LHCN-M2 (cell line): ENCODE results near the gene DEAF1. TPM values are rescaled to one million over a fixed set of nuclear protein-coding genes. Genes with fewer than 3 reads are reported as not detected.
A peak's percentile ranks its signal among the peaks of the same experiment; 100 is the strongest.
"Not testable (repeated sequence)": the region's sequence is repeated elsewhere in the genome, so short reads cannot be mapped to it uniquely, and the experiment has no call there.

Source experiments
- DNase-seq: peaks from one replicate; pipeline ENCODE4 v3.0.0-alpha.2; 2012; ENCODE audit warnings: low read depth
- total RNA-seq: library from RNA; depleted of rRNA; stranded (reverse); fragments of >200 nt; gene quantifications from 2 replicates; pipeline ENCODE4 v1.2.3, GENCODE V29; 2014

Gene DEAF1
- total RNA-seq, 1 experiment from 2014 or later: 39.4 TPM

DNA sequence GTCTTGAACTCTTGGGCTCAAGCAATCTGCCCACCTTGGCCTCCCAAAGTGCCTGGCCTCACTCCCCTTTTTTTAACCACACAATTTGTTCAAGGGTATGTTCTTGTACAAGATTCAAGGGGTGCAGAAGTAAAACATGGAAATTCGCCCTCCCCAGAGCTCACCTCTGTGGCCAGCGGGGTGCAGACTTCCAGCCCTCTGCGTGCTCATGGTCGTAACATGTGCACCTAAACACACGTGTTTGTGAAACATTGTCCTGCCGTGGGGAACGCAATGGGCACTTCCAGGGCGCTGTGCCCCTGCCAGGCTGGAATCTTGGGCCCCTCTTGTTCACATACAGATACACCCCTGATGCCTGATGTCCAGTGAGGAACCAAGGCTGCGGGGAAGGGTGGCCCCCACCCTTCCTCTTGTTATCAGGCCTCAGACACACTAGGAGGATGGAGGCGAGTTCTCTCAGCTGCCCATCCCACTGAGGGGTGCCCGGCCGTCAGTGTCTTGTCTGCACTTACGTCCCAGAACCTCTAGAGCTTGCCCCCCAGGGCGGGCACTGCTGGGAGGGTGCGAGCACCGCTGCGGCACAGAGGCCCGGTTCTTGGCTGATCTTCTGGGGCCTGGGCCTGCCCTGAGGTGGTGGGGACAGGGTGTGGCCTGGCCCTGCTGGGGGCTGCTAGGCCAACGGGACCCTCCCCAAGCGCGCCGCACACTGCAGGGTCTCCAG lies 6.9 kb upstream of the DEAF1 start:
- DNase-seq: no peak

DNA sequence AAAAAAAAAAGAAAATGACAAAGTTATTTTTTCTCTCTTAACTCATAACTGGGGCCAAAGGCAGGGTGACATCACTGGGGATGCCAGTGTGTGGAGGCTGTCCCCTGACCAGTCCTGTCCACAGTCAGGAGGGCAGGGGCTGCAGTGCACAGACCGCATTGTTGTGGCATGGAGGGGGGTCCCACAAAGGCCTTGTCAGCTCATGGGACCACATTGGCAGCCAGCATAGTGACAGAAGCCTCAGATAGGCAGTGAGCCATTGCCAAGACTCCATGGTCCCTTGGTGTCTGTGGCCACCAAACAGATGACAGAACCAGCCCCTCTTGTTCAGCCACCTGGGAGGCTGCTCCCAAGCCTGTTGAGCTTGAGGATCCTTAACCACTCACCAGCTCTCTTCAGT lies 4.7 kb upstream of the DEAF1 start:
- DNase-seq: no peak

DNA sequence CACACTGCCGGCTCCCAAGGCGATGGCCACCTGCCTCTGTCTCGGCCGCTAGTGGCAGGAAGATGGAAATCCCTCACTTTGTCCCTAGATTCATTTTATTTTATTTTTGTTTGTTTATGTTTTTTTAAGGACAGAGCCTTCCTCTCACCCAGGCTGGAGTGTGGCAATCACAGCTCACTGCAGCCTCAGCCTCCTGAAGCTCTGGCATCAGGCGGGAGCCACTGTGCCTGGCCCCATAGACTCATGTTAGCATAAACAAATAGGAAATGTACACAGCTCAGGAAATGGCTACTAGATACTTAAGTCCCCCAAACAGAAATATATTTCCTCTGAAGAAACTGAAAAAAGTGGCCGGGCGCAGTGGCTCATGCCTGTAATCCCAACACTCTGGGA lies 4.1 kb upstream of the DEAF1 start:
- no peak for DNase-seq

DNA sequence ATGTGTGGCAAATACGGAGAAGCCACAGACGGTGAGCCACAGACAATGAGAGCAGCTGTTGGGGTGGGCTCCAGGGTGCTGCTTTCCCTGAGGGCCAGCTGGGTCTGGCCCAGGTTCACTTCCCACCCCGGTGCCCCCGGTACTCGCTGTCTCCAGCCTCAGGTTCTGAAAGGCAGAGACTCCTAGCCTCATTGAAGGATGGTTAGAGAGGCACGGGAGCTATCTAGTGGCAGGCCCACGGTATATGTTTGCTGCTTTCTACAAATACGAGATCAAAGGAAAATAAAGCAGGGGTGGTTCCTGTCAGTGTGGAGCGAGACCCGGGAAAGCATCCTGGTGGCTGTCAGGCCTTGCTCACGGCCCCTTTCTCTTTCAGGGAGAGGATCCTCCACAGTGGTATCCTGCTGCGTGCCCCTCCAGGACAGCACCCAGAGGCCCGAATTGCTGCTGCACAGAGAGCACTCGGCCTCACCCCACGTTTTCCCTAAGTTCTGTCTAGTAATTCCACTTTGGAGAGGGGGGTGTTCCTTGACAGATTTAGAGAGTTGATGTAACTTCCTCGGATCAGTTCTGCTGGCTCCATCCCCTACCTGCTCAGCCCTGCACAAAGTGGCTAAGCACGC lies 3.6 kb upstream of the DEAF1 start:
- DNase-seq: no peak

DNA sequence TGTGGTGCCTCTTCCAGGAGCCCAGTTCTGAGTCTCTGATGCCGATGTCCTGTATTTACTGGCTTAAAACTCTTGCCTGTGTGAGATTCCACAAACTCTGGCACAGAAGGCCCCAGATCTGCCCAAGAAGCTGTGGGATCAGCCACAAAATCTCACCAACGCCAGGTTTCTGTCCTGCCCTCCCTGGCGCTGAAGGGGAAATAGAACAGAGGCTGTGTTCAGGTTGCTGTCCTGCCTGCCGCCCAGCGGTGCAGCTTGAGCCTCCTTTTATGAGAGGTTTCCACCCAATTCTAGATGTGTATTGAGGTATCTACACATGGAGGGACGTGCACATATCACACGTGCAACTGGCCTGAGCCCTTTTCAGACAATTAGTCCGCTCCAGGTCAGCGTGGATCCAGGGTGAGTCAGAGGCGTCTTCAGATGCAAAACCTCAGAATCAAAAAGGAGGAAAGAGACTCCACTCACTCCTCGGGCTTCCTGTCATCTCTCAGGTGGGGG lies 2.8 kb upstream of the DEAF1 start:
- DNase-seq: peak; percentile 72

DNA sequence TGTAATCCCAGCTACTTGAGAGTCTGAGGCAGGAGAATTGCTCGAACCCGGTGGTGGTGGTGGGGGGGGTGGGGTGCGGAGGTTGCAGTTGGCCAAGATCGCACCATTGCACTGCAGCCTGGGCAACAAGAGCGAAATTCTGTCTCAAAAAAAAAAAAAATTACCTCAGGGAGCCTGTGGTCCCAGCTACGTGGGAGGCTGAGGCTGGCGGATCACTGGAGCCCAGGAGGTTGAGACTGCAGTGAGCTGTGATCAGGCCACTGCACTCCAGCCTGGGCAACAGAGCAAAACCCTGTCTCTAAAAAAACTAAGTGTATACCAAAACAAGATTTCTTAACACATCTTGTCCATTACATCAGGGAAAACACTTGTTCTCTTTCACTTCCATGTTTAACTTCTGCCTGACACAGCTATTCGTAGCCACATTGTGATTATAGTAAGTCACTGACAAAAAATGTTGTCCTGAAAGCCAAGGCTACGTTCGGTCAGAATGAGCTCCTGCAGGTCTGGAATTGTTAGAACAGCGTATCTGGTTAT lies 2.0 kb upstream of the DEAF1 start:
- peak; percentile 67 for DNase-seq

DNA sequence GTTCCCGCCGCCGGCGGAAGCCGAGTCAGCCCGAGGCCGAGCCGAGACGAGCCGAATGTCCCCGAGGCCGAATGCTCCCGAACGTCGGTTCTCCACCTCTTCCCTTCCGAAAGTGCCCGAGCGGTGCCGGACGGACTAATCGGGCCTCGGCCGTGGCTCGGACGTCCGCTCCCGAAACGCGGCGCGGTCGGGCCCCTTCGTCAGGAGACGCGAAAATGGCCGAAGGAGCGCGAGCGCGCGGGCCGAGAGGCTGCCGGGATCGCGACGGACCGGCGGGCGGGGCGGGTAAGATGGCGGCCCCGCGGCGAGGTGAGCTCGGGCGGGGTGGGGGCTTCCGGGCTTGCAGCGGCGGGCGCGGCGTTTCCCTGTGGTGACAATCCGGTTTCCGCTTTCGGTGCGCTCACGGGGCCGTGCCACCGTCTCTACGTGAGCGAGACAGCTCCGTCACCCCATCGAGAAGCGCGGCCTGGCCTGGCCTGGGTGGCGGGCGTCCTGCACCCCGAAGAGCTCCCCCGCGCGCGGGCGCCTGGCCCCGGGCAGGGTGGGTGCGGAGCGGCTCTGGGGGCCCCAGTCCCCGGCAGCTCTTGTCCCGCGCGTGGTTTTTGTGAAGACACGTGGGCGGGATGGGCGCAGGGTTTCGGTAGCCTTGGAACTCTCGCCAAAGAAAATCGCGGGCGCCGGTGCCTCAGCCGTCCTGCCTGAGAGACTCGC lies 671 bp upstream of the DEAF1 start, which contains the start of gene TMEM80:
Gene TMEM80, plus strand, starts transcription at position 279 of the 711 bp plus-strand sequence. Its CDS starts 12 bp downstream, at position 291.
- peak; percentile 97 for DNase-seq

DNA sequence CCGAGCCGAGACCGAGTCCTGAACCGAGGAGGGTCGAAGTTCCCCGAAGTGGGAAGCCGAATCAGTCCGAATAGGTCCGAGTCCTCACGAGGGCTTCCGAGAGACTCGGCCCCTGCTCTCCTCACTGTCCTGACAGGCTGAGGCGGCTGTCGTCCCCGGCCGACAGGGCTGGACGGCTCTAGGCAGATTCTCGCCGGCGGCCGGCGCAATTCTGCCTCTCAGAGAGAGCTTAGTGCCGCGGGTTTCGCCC lies 191 bp upstream of the DEAF1 start:
- DNase-seq: no peak

DNA sequence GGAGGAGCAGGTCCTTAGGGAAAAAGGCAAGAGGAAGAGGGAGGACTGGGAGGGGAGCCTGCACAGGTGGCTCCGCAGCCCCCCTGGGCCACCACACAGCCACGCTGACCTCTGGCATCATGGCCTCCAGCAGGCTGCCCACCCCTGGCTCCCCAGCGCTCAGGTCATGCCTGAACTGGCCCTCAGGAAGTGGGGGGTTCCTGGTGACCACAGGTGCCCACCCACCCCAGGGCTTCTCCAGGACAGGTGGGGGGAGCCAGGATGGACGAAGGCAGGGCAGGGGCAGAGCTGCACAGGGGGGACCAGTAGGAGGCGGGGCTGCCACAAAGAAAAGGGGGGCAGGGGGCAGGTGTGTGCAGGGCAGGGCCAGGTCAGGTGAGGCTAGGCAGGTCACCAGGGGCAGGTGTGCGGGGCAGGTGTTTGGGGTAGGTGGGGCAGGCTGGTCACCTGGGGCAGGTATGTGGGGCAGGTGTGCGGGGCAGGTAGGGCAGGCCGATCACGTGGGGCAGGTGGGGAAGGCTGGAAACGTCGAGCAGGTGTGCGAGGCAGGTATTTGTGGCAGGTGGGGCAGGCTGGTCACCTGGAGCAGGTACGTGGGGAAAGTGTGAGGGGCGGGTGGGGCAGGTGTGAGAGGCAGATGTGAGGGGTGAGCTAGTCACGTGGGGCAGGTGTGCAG lies 997 bp downstream of the DEAF1 start:
- DNase-seq: no peak

DNA sequence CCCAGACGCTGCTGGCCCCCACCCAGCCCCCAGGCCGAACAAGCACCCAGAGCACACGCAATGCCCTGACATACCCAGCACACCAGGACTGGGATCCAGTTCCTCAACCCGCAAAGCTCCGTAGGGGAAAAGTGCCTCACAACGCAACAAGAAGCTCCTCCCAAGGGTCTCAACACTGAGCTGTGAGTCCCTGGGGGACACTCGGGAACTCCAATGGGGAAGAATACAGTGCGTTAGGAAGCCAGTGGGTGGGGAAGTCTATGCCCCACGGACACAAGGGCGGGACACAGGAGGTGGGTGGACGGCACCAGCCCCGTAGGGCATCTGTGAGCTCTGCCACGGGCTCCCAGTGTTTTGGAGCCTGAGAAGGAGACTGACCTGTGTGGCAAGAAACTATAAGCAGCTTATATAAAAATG lies 1.6 kb downstream of the DEAF1 start:
- no peak for DNase-seq

DNA sequence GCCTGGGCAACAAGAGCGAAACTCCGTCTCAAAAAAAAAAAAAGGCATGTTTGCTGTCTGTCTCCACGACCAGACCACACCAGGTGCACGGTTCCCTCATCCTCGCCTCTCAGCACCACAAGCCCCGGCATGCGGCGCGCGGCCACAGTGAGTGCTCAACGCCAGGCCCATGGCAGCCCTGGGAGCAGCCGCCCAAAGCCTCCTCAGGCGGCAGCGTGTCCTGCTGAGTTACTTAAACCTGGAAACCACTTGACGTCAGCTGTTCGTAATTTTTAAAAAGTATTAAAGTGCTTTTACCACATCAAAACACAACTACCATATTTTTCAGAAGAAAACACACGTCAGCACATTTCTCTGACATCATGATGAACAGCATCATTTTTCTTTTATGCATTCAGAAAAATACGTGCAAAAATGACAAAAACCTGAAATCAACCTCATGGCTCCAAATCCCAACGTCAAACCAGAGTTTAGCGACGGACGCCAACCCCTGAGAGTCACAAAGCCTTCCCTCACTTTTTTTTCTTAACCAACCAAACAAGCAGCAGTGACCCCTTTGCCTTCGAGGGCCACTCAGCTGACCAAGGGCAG lies 2.1 kb downstream of the DEAF1 start:
- no peak for DNase-seq

DNA sequence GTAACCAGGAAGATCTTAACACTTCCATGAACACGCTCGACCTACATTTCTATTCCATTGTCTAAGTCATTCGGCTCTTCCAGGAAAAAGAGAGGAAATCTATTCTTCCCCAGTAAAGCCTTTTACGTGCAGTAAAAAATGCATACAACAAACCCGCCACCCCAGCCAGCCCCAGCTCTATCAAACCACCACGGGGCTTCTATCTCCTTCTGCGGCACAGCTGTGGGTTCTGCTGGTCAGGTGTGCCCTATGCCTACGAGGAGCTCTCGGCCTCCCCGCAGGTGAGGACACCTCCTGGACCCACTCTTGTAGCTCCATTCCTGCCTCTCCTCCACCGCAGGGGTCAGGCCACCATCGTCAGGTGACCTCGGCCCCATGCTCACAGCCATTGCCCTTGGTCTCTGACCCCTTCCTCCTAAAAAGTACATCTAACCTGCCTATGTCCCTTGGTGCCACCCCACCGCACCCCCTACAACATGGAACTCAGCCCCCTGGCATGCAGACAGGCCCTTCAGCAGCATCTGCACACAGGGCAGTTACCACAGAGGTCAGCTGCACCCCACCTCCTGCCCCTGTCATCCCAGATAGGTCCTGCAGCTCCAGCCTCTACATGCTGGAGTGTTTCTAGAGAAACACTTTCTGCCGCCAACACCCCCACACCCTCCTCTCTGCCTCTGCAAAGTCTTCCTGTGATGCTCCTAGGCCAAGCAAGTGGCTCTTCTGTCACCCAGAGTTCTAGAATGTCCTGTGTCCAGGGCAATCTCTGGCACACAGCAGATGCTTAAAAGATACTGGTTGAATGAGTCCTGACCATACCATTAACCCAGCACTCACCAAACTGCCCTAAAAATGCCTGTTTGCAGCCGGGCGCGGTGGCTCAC lies 3.1 kb downstream of the DEAF1 start:
- DNase-seq: no peak

DNA sequence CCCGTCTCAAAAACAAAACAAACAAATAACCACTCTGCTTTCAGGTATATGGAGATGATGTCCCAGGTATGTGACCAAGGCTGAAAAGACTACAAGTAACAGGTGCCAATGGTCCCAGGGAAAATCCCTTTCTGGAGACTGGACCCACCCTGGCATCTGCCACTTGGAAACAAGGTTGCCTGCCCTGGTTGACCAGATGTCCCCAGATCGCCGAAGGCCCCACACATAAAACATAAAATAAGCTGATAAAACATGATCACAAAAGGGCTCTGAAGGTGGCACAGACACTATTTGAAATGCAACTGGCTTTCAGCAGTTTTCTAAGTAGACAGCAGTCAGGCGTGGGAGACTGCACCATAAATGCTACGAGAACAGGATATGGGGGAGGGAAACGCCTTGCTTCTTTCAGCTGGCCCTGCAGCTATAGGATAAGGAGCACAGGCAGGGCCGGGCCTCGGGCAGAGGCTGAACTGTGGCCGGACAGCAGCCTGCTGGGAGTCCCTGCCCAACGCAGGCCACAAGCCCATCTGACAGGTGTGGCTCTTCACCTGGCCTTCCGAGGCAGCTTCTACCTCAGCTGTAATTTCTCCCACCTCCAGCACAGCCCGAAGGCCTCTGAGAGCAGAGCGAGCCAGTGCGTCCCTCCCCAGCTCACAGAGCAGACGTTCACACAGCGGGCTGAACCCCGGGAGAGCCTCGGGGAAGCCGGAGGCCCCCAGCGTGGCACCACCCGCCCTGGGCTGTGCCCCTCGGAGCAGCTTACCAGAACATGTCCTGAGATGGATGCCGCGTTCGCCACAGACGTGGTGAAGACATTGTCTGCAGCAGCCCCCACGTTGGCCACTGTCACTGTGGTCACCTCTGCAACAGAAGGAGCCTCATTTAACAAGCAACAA lies 4.0 kb downstream of the DEAF1 start:
- no peak for DNase-seq

DNA sequence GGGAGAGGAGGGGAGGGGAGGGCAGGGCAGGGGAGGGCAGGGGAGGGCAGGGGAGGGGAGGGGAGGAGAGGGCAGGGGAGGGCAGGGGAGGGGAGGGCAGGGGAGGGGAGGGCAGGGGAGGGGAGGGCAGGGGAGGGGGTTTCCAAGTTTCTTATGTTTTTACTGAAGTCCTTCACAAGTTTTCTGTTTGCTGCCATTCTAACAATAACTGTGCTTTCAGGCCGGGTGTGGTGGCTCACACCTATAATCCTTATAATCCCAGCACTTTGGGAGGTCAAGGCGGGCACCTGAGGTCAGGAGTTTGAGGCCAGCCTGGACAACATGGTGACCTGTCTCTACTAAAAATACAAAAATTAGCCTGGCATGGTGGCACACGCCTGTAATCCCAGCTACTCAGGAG lies 4.8 kb downstream of the DEAF1 start:
- DNase-seq: not testable (repeated sequence)

DNA sequence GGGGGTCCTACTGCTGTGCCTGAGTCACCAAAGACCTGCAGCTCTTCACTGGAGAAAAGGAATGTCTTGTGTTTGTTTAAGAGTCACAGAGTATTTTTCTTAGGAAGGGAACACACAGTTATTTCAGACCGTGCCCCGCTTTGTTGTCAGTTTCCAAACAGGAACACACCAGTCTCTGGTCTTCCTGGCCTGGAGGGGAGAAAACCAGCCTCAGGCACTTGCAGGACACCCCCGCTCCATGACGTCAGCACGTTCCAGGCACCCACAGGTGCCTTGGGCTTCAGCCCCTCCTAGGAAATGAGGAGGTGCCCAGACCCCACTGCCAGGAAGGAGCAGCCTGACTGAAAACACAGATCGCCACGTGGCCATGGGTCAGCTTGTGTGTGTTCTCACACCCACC lies 5.4 kb downstream of the DEAF1 start:
- no peak for DNase-seq

DNA sequence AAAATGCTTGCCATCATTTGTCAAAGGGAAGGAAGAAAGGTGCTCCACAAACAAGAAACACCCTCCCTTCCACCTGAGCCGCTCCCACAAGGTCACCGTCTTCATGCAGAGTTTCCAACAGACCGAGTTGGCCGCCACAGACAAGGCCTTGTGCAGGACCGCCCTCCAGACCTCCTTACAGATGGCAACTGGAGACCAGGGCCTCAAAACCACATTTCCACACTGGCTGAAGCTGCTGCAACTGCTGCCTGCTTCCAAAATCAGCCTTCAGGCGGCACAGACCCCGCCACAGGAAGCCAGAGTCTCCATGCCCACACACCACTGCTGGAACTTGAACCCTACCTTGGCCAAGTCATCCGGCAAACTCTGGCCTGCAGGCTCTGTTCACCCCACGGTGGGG lies 6.3 kb downstream of the DEAF1 start:
- DNase-seq: no peak

DNA sequence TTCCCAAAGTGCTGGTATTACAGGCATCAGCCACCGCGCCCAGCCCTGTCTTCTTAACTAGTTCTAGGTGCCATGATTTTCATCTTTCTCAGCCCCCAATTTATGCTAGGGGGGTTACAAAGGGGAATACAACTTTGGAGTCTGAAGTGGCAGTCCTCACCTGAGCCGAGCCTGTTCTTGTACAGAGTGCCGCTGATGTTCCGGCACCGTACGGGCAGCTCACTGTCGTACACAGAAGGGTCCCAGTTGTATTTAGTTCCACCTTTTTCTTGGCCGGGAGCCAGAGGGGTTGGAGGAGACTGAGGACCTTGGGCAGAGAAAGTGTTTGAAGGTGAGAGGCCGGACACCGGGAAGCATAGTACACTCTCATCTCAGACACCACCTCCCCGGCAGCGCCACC lies 7.3 kb downstream of the DEAF1 start:
- DNase-seq: no peak

DNA sequence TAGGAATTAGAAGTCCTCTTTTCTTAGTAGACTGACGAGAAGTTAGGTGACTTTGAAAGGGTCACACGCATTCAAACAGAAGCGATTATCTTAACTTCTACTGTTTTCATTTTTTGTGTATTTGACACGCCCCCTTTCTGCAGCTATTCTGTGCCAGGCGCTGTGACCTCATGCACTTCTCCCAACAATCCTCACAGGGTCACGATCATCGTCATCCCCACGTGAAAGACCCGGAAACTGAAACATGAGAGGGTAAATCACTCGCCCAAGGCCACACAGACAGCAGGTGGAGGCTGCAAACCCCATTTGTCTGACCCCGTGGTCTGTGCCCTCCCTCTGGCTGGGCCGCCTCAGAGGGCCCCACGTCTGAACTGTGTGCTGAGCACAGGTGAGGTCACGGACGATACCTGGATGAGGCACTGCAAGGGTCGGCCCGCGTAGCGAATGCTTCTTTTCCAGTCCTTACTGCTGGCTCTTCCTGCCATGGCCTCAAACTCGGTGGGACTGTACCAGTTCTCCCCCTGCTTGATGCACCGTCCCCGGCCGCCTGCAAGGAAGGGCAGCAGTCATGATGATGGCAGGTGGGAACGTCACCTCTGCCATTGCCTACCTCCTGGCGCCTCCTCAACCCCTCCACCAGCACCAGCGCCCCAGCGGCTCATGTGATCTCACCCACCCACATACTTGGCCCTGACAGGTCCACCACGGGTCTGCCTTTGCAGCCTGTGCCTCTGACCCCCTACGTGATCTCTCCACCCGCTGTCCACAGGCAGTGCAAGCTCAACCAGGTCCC lies 8.4 kb downstream of the DEAF1 start:
- no peak for DNase-seq

DNA sequence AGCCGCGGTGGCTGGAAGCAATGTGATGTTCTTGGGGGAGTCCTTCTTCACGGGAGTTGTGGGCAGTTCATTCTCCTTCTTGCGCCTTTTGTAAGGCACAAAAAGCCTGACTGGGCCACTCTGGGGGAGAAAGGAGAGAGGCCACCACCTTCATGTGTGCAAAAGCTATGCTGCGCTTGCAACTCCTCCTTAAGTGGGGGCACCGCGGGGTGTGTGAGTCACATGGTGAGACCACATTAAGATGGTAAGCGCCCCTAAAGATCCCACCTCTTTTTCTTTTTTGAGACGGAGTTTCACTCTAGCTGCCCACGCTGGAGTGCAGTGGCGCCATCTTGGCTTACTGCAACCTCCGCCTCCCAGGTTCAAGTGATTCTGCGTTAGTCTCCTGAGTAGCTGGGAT lies 14.1 kb downstream of the DEAF1 start:
- no peak for DNase-seq
